Ectodermal cell (in vitro differentiated cells): Measurements from ENCODE around the gene SCD5.

Experiments used
- H3K27ac ChIP-seq: 2 replicates; pipeline ENCODE4 v1.7.0; 2013; ENCODE audit warnings: mild to moderate bottlenecking, low read depth, low read length; ENCODE audit not compliant: insufficient read depth, poor library complexity, severe bottlenecking
- H3K27me3 ChIP-seq: 2 replicates; pipeline ENCODE4 v1.7.0; 2013; ENCODE audit warnings: mild to moderate bottlenecking, low read length; ENCODE audit not compliant: insufficient read depth, control insufficient read depth, poor library complexity, severe bottlenecking
- H3K36me3 ChIP-seq: one replicate; pipeline ENCODE4 v1.7.0; 2013; ENCODE audit warnings: low read length; ENCODE audit not compliant: control insufficient read depth, insufficient read depth
- H3K4me1 ChIP-seq: one replicate; pipeline ENCODE4 v1.7.0; 2013; ENCODE audit warnings: low read length; ENCODE audit not compliant: control insufficient read depth, insufficient read depth
- H3K4me3 ChIP-seq: 2 replicates; pipeline ENCODE4 v1.7.0; 2013; ENCODE audit warnings: low read depth, low read length, control low read depth; ENCODE audit not compliant: insufficient read depth
- H3K9me3 ChIP-seq: 2 replicates; pipeline ENCODE4 v1.7.0; 2013; ENCODE audit warnings: mild to moderate bottlenecking, low read length, moderate library complexity; ENCODE audit not compliant: control insufficient read depth
- WGBS, 2 experiments: methylation state at CpG; one replicate each; pipeline ENCODE4 v1.1.7; 2013; ENCODE audit warnings: missing lambda C conversion rate in 2 of 2; 5-methylcytosine and 5-hydroxymethylcytosine counted together

The SCD5 gene

DNA sequence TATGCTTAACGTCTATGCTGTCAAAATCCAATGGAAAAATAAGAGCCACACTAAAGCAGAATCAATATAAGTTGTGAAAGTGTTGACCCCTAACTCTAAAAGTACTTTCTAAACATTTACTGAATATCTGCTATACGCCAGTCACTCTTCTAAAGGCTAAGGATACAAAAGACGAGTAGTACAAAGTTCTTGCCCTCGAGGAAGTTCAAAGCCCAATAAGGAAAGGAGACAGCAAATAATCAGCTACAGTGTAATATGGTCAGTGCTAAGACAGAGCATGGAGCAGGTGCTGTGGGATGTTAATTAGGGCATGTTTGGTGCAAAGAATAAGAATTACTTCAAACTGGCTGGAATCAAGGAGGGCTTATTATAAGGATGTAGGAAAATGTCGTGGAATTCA is 205.2 kb downstream of the SCD5 start:
- no peaks in the 10 kb centered on the region for H3K27me3 ChIP-seq
- no peaks in the 10 kb centered on the region for H3K4me1 ChIP-seq
- H3K9me3 ChIP-seq, result no peaks in the 10 kb centered on the region
- H3K36me3 ChIP-seq, result no peaks in the 10 kb centered on the region
- H3K27ac ChIP-seq, result no peak overlapping the region
- WGBS, 2 experiments, result 90 to 94% methylated on average over 5 of the region's 5 CpGs
- no peak overlapping the region for H3K4me3 ChIP-seq

DNA sequence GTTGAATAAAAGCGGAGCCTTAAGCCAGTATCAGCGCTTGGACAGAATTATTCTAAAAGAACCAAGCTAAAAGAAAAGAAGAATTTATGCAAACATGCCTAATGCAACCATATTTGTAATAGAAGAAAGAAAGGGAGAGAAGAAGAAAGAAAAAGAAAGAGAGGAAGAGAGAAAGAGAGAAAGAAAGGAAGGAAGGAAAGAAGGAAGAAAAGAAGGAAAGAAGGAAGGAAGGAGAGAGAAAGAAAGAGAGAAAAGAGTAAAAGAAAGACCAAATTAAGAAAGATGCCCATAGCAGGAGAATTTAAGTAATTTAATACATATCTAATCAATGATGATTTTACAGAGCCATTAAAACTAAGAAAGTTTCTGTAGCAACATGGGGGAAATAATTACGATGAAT is 206.0 kb downstream of the SCD5 start:
- WGBS, 2 experiments, result 100% methylated on average over 3 of the region's 3 CpGs
- H3K4me3 ChIP-seq, result no peak overlapping the region
- H3K9me3 ChIP-seq, result no peaks in the 10 kb centered on the region
- H3K36me3 ChIP-seq, result no peaks in the 10 kb centered on the region
- H3K27me3 ChIP-seq, result no peaks in the 10 kb centered on the region
- no peak overlapping the region for H3K27ac ChIP-seq
- no peaks in the 10 kb centered on the region for H3K4me1 ChIP-seq

DNA sequence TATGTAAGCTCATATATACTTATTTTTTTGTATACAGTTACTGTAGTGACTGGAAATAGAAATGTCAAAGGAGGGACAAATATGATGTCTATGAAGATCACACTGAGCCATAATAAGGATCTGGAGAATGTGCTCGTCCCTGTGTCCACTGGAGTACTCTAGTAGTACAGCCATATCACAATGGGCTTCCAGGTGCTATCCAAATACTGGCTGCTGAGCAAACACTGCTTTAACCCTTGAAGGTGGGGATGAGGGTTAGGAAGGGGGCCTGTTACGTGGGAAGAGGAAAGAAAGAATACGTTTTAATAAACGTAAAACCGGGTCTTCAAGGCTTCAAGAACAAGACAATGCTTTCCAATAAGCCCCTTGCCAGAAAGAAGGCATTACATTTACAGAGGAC is 207.0 kb downstream of the SCD5 start:
- Histone ChIP-seq H3K4me1 (no peaks in the 10 kb centered on the region), H3K4me3 (no peak overlapping the region), H3K27ac (no peak overlapping the region), H3K9me3 (no peaks in the 10 kb centered on the region), H3K36me3 (no peaks in the 10 kb centered on the region), H3K27me3 (no peaks in the 10 kb centered on the region)
- WGBS, 2 experiments, result 51 to 52% methylated on average over 5 of the region's 5 CpGs

DNA sequence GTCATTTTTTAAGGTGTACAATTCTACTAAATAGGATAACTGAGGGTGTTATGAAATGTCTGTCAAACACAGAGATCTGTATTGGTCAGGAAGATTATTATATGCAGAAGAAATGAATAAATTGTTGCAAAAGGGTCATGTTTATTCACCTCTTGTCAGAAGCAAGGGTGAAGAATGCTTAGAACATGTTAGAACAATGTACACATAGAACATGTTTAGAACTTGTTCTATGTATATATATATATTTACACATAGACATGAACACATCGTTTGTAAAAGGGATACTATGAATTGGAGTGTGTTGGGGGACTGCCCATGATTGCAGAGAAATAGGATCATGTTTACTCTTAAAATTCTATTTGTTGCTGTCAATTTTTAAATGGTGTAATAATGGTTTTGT is 208.8 kb downstream of the SCD5 start:
- WGBS, 2 experiments, result 95 to 100% methylated on average over 1 of the region's 1 CpG
- H3K9me3 ChIP-seq, result no peaks in the 10 kb centered on the region
- H3K4me1 ChIP-seq, result peaks cover 17% of the 10 kb centered on the region
- H3K27me3 ChIP-seq, result no peaks in the 10 kb centered on the region
- H3K4me3 ChIP-seq, result no peak overlapping the region
- no peaks in the 10 kb centered on the region for H3K36me3 ChIP-seq
- no peak overlapping the region for H3K27ac ChIP-seq

DNA sequence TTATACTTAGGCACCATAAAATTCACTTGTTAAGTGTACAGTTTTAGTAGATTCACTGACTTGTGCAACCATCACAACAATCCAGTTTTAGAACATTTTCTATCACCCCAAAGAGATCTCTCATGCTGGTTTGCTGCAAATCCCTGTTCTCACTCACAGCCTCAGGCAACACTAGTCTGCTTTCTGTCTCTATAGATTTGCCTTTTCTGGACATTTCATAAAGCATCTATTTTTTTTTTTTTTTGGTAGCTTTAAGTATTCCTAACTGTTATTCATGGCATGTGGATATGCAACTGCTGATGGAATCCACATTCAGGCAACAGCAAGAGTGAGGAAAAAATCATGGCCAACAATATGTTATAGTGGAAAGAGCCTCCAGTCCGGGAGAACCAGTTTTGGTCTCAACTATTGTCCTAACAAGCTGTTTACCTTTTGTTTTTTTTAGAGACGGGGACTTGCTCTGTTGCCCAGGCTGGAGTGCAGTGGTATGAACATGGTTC is 209.8 kb downstream of the SCD5 start:
- Histone ChIP-seq H3K36me3 (no peaks in the 10 kb centered on the region), H3K9me3 (no peaks in the 10 kb centered on the region), H3K27ac (no peak overlapping the region), H3K27me3 (no peaks in the 10 kb centered on the region), H3K4me3 (no peak overlapping the region), H3K4me1 (peaks cover 17% of the 10 kb centered on the region)
- WGBS, 2 experiments, result 83 to 92% methylated on average over 2 of the region's 2 CpGs

DNA sequence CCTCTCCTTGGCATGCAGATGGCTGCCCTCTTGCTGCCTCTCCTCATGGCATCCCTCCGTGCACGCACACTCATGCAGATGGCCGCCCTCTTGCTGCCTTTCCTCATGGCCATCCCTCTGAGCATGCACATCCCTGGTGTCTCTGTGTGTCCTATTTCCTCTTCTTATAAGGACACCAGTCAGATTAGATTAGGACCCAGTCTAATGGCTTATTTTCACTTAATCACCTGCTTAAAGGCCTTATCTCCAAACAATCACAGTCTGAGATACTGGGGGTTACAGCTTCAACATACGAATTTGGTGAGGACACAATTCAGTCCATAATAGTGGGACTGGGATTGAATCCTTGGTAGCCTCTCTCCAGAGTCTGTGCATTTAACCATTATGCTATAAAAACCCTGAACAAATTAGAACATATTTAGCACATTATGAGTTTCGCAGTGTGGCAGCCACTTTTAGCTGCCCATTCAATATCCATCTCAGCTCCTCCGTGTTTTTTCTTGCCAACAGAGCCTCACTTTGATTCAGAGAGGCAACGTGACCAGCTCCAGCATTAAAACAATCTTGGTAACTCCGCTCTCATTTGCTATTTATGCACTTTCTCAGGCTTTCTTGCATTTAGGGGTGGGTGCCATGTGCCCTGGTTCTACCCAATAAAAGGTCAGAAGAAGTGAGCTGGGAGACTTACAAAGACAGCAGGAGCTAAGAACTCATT is 210.6 kb downstream of the SCD5 start:
- Histone ChIP-seq H3K36me3 (no peaks in the 10 kb centered on the region), H3K27ac (no peak overlapping the region), H3K9me3 (no peaks in the 10 kb centered on the region), H3K27me3 (no peaks in the 10 kb centered on the region), H3K4me1 (peaks cover 17% of the 10 kb centered on the region), H3K4me3 (no peak overlapping the region)
- 82% methylated on average over 8 of the region's 8 CpGs for WGBS, 2 experiments

DNA sequence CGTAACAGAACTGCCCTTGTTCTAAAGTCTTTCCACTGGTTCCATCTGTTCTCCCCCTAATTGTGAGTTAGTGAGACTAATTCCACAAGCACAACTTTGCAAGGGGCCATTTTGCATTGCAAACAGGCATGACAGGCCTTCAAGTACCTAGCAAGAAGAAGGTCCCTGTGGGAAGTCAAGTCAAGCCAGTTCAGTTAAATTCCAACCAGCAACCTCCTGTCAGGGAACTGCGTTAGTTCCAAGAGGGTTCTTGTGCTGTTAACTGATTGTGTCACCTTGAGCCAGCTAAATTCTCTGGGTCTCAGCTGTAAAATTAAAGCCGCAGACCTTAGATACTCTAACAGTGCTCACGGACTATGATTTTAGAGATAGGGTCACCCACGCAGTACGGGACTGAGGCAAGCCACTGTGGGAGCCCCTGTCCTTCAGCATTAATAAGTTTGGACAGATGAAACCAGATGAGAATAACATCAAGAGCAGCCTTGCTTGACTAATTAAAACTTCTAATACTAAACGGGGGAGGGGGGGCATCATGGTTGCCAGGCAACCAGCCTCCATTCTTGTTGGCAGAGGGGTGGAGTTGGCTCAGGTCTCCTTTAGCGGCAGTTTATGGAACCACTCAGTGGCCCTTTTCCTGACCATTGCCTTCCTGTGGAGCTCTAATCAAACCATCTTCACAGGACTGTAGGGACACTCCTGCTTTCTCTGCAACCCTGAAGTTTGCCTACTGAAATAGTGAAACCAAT is 212.7 kb downstream of the SCD5 start:
- Histone ChIP-seq H3K27me3 (no peaks in the 10 kb centered on the region), H3K4me1 (peaks cover 17% of the 10 kb centered on the region), H3K4me3 (no peak overlapping the region), H3K36me3 (no peaks in the 10 kb centered on the region), H3K27ac (peak overlapping the region; percentile 36), H3K9me3 (no peaks in the 10 kb centered on the region)
- WGBS, 2 experiments, result 75 to 79% methylated on average over 8 of the region's 8 CpGs

DNA sequence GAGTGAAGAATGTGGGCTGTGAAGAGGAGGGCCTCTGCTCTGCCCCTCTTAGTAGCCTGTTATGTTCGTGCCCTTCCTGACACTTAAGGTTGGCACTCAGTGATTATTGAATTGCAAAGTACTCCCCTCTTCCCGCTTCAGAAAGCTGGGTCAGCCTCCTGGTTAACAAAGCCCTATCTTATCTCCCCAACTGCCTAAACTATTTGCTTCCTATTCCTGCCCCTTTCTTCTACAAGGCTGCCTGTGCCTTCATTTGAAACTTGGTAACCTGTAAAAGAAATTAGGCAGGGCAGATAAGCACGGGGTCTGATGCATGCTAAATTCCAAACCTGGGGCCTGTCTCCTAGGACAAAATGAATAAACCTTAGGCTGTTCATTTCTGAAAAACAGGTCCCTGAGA is 213.7 kb downstream of the SCD5 start:
- Histone ChIP-seq H3K9me3 (no peaks in the 10 kb centered on the region), H3K4me3 (no peak overlapping the region), H3K4me1 (peaks cover 17% of the 10 kb centered on the region), H3K27me3 (no peaks in the 10 kb centered on the region), H3K27ac (no peak overlapping the region), H3K36me3 (no peaks in the 10 kb centered on the region)
- 39 to 48% methylated on average over 3 of the region's 3 CpGs for WGBS, 2 experiments

DNA sequence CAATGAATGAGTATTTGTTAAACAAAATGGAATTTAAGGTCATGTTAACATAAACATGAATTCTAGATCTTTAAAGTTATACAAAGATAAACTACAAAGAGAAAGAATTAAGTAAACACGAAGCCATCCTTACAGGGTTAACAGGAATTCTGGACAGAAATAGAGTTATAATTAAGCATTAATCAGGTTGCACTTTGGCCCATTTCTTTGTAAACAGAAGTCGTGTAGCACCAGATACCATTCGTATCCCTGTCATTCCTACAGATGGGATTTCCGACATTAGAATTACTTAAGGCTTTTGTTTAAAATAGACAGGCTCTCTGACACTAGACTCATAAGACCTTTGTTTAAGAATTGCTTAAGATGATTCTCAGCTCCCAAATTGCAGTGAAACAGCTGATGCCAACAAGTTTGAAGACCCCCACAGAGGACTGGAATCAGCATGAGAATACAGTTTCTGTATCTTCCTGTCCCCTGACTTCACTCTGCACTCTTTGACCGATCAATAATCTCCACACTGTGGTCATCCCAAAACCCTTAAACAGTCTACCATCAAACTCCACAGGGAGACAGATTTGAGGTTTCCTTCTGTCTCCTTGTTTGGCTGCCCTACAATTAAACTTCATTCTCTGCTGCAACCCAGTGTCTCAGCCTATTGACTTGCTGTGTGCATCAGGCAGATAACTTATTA is 214.6 kb downstream of the SCD5 start:
- Histone ChIP-seq H3K27me3 (no peaks in the 10 kb centered on the region), H3K36me3 (no peaks in the 10 kb centered on the region), H3K4me3 (no peak overlapping the region), H3K27ac (no peak overlapping the region), H3K9me3 (no peaks in the 10 kb centered on the region), H3K4me1 (peaks cover 17% of the 10 kb centered on the region)
- 70 to 79% methylated on average over 5 of the region's 5 CpGs for WGBS, 2 experiments

DNA sequence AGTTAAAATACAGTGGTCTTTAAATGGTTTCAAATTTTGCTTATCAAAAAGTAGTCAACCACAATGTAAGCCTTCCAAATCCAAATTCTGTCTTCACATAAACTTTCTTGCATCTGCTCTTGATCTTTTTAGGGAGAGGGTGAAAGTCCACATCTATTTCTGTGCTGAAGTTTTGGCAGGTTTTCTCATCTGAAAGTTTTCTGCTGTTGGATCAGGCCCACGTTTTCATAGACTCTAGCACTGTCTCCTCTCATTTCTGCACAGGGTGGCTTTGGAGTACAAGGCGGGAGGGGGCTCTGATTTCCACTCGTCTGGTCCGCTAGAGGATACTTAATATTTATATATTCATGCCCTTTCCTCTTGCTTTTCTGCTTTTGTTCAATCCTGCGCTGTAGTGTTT is 218.7 kb downstream of the SCD5 start:
- WGBS, 2 experiments, result 94 to 100% methylated on average over 5 of the region's 5 CpGs
- Histone ChIP-seq H3K27ac (no peak overlapping the region), H3K27me3 (no peaks in the 10 kb centered on the region), H3K4me1 (peaks cover under 1% of the 10 kb centered on the region), H3K4me3 (no peak overlapping the region), H3K9me3 (no peaks in the 10 kb centered on the region), H3K36me3 (no peaks in the 10 kb centered on the region)
